A549 (cell line): ENCODE data around the gene POLR2L. TPM values are rescaled to one million over a fixed set of nuclear protein-coding genes. Genes with fewer than 3 reads are reported as not detected.

ENCODE experiments used
- ATAC-seq, 2 experiments: fragments of 200-7000 bp in 1 of 2; fragments of >200 bp in 1 of 2; cut with Nextera tagmentation in 1 of 2; cut with Tn5 transposase in 1 of 2; 3 replicates each; pipeline versions ENCODE4 v1.8.0 to v1.9.1; 2018 to 2020; ENCODE audit warnings: mild to moderate bottlenecking in 1 of 2, moderate library complexity in 1 of 2
- CTCF ChIA-PET: fragments of 300-600 bp; sonication (Branson Sonifier 250); formaldehyde crosslinking; extraction: SDS; loops from one replicate; lab custom pipeline; 2021; ENCODE audit warnings: antibody characterized with exemption, inconsistent platforms; lab: Yijun Ruan, JAX
- POLR2A ChIA-PET: fragments of 350-600 bp; formaldehyde crosslinking; extraction: SDS; loops from one replicate; lab custom pipeline; 2021; ENCODE audit warnings: antibody characterized with exemption, inconsistent platforms; lab: Yijun Ruan, JAX
- DNase-seq, 2 experiments: peaks; one replicate each; pipeline versions ENCODE4 v3.0.0 to v3.0.0-alpha.2; 2011 to 2016; ENCODE audit warnings: low read depth in 1 of 2, low spot score in 1 of 2
- FAIRE-seq: peaks from 2 replicates; lab custom pipeline; 2011; peaks lifted over from hg19 to GRCh38; lab: Jason Lieb, UNC
- H3K27ac ChIP-seq, 2 experiments: fragments of >200 bp; sonication (Bioruptor Twin); formaldehyde crosslinking; 3 replicates each; pipeline ENCODE4 v1.5.1; 2016 to 2017
- H3K4me1 ChIP-seq: fragments of >200 bp; sonication (Bioruptor Twin); formaldehyde crosslinking; 3 replicates; pipeline ENCODE4 v1.6.1; 2016
- H3K4me2 ChIP-seq: fragments of >200 bp; sonication (Bioruptor Twin); formaldehyde crosslinking; 3 replicates; pipeline ENCODE4 v1.6.1; 2016
- H3K4me3 ChIP-seq: fragments of >200 bp; sonication (Bioruptor Twin); formaldehyde crosslinking; 3 replicates; pipeline ENCODE4 v1.5.1; 2016
- H3K9me3 ChIP-seq: fragments of >200 bp; sonication (Bioruptor Twin); formaldehyde crosslinking; 3 replicates; pipeline ENCODE4 v1.6.1; 2016
- CHD2 ChIP-seq: fragments of 150-350 bp; IDR thresholded peaks from 2 replicates; pipeline ENCODE4 v1.6.1; 2014; ENCODE audit warnings: low read length; ENCODE audit not compliant: partially characterized antibody
- EHF ChIP-seq: fragments of 250-450 bp; sonication (Bioruptor Pico); IDR thresholded peaks from 2 replicates; pipeline ENCODE4 v1.5.0; 2020; ENCODE audit warnings: mild to moderate bottlenecking
- HOXB5 ChIP-seq: fragments of 250-450 bp; sonication (Bioruptor Pico); IDR thresholded peaks from 2 replicates; pipeline ENCODE4 v1.5.0; 2020; ENCODE audit warnings: mild to moderate bottlenecking, moderate library complexity
- JUN ChIP-seq, 2 experiments: fragments of >200 bp; sonication (Bioruptor Twin); formaldehyde crosslinking; IDR thresholded peaks; 2 replicates in 1 of 2; 3 replicates in 1 of 2; pipeline ENCODE4 v1.6.1; 2016 to 2017
- JUNB ChIP-seq: fragments of >200 bp; sonication (Bioruptor Twin); formaldehyde crosslinking; IDR thresholded peaks from 2 replicates; pipeline ENCODE4 v1.6.1; 2016
- MAFK ChIP-seq: fragments of 450-650 bp; IDR thresholded peaks from 2 replicates; pipeline ENCODE4 v1.6.1; 2014; ENCODE audit not compliant: partially characterized antibody
- NFE2L2 ChIP-seq: fragments of 150-350 bp; conservative IDR thresholded peaks from 2 replicates; pipeline ENCODE4 v1.6.1; 2014; ENCODE audit warnings: low read length
- POLR2A ChIP-seq: IDR thresholded peaks from 2 replicates; pipeline ENCODE4 v1.6.1; 2012; ENCODE audit warnings: mild to moderate bottlenecking, low read length
- RAD21 ChIP-seq, 2 experiments: fragments of >200 bp in 1 of 2; sonication (Bioruptor Twin) in 1 of 2; formaldehyde crosslinking in 1 of 2; IDR thresholded peaks in 1 of 2; conservative IDR thresholded peaks in 1 of 2; 2 replicates in 1 of 2; 3 replicates in 1 of 2; pipeline ENCODE4 v1.6.1; 2012 to 2018; ENCODE audit warnings: inconsistent platforms in 1 of 2
- RCOR1 ChIP-seq: fragments of 150-350 bp; IDR thresholded peaks from 2 replicates; pipeline ENCODE4 v1.6.1; 2014; ENCODE audit warnings: antibody characterized with exemption, low read length, low read depth
- RNF2 ChIP-seq: fragments of 200-600 bp; sonication (generic); IDR thresholded peaks from 2 replicates; pipeline ENCODE4 v1.6.1; 2016; ENCODE audit warnings: low read depth, mild to moderate bottlenecking, antibody characterized with exemption, moderate library complexity, borderline replicate concordance
- TFCP2L1 ChIP-seq: fragments of 250-450 bp; sonication (Bioruptor Pico); IDR thresholded peaks from 2 replicates; pipeline ENCODE4 v1.5.0; 2021; ENCODE audit warnings: mild to moderate bottlenecking
- ZC3H11A ChIP-seq: fragments of 450-650 bp; IDR thresholded peaks from 2 replicates; pipeline ENCODE4 v1.6.1; 2014; ENCODE audit warnings: antibody characterized with exemption, mild to moderate bottlenecking
- ZFP36 ChIP-seq: fragments of 450-650 bp; IDR thresholded peaks from 2 replicates; pipeline ENCODE4 v1.6.1; 2014; ENCODE audit warnings: borderline replicate concordance; ENCODE audit not compliant: partially characterized antibody
- WGBS: methylation state at CpG from one replicate; pipeline ENCODE4 v1.1.6; 2017; ENCODE audit errors: missing lambda C conversion rate; 5-methylcytosine and 5-hydroxymethylcytosine counted together
- polyA plus RNA-seq, 4 experiments: library from polyadenylated mRNA; depleted of rRNA in 3 of 4; stranded (reverse); fragments of >200 nt; fragmentation: RNase III in 1 of 4; extraction: RNeasy Plus Mini Kit Qiagen cat#74134 plus additional on column Dnase treatment in 1 of 4; gene quantifications; 2 replicates in 3 of 4; 3 replicates in 1 of 4; pipeline ENCODE4 v1.2.3, GENCODE V29; 2011 to 2017
- TF ChIP-seq, protein P1 (sequence below): IDR thresholded peaks from 2 replicates; pipeline ENCODE4 v1.6.1; 2012; ENCODE audit warnings: low read depth, borderline replicate concordance
- TF ChIP-seq, protein P2 (sequence below): fragments of >200 bp; sonication (Bioruptor Twin); formaldehyde crosslinking; IDR thresholded peaks from 3 replicates; pipeline ENCODE4 v1.5.1; 2016
- TF ChIP-seq, protein P3 (sequence below): fragments of 250-450 bp; sonication (Bioruptor Pico); IDR thresholded peaks from 2 replicates; pipeline ENCODE4 v1.5.0; 2020; ENCODE audit warnings: low read depth, mild to moderate bottlenecking, moderate library complexity
- TF ChIP-seq, protein P4 (sequence below): fragments of 250-450 bp; sonication (Bioruptor Pico); IDR thresholded peaks from 2 replicates; pipeline ENCODE4 v1.5.0; 2021; ENCODE audit warnings: mild to moderate bottlenecking, moderate library complexity, borderline replicate concordance
- TF ChIP-seq, protein P5 (sequence below): fragments of 200-600 bp; sonication (generic); IDR thresholded peaks from 2 replicates; pipeline ENCODE4 v1.6.1; 2016; ENCODE audit warnings: antibody characterized with exemption, mild to moderate bottlenecking, moderate library complexity

The POLR2L gene
- polyA plus RNA-seq, 2 of the 4 experiments (the other 2 are of a cell fraction): 140 to 773 TPM

DNA sequence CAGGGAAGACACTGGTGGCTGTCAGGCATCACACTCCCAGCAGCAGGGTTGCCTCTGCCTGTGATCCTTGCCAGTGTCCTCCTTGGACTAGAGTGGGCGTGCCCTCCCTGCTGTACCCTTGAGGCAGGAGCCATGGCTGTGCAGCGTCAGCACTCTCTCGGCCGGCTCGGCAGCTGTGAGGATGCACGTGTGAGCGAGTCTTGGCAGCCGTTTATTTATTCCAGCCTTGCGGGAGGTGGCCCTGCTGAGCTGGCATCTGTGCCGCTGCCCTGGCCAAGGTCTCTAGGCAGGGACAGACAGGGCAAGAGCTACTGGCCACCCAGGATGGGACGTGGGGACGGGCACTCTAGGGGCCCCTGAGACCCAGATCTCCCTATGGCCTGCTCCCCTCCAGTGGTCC, 34.2 kb upstream of the POLR2L start:
- CTCF ChIA-PET: interaction anchor here (1.3 to 2.4 kb wide), 6 partner anchors 15 to 177 kb away, joined by 3 to 14 read pairs (median 6); no protein-coding TSS in a partner anchor
- TF ChIP-seq CHD2: no peak
- no peak for TF ChIP-seq ZC3H11A
- TF ChIP-seq MAFK: peak; percentile 40
- TF ChIP-seq, protein P1, sequence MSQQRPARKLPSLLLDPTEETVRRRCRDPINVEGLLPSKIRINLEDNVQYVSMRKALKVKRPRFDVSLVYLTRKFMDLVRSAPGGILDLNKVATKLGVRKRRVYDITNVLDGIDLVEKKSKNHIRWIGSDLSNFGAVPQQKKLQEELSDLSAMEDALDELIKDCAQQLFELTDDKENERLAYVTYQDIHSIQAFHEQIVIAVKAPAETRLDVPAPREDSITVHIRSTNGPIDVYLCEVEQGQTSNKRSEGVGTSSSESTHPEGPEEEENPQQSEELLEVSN: no peak
- Histone ChIP-seq H3K9me3 (no peaks in the 10 kb centered on the region), H3K27ac (no peak overlapping the region), H3K4me2 (no peak overlapping the region), H3K4me3 (no peak overlapping the region), H3K4me1 (peaks cover 5% of the 10 kb centered on the region; the same call in 1 of the 3 replicates)
- no peak for DNase-seq
- WGBS: 89% methylated on average over 11 of the region's 12 CpGs
- POLR2A ChIA-PET: no interaction called here
- FAIRE-seq: no peak
- peak; percentile 2 to 9; a peak in 4 of 6 replicates for ATAC-seq

DNA sequence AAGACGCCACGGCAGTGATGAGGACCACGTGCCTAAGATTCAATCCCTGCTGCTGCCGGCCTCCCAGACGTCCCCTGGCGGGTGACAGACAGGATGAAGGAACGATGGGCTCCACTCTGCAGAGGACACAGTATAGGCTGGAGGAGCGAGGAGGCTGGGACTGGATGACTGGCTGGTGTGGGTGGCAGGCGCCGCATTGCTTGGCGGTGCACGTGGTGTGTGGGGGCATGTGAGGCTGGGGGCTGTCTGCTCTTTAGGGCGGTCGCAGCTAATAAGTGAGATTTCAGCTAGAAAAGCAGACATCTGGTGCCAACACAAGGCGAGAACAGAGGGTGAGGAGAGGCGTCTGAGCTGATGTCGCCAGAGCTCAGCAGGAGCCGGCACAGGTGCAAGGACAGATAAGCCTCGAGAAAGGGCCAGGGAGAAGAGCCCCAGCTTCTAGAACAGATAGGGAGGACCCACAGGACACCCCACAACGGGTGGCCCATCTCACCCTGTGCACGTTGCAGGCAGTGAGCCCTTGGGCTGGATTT, 33.5 kb upstream of the POLR2L start:
- H3K4me3 ChIP-seq: no peak overlapping the region
- no peak overlapping the region for H3K27ac ChIP-seq
- peaks cover 5% of the 10 kb centered on the region; the same call in 1 of the 3 replicates for H3K4me1 ChIP-seq
- FAIRE-seq (no peak), DNase-seq (no peak), ATAC-seq (no peak)
- no peaks in the 10 kb centered on the region for H3K9me3 ChIP-seq
- WGBS: 91% methylated on average over 21 of the region's 21 CpGs
- no peak overlapping the region for H3K4me2 ChIP-seq
- TF ChIP-seq JUNB: no peak
- no peak for TF ChIP-seq CHD2
- no peak for TF ChIP-seq TFCP2L1 (CRISPR knock-in tag)
- TF ChIP-seq, protein P2, sequence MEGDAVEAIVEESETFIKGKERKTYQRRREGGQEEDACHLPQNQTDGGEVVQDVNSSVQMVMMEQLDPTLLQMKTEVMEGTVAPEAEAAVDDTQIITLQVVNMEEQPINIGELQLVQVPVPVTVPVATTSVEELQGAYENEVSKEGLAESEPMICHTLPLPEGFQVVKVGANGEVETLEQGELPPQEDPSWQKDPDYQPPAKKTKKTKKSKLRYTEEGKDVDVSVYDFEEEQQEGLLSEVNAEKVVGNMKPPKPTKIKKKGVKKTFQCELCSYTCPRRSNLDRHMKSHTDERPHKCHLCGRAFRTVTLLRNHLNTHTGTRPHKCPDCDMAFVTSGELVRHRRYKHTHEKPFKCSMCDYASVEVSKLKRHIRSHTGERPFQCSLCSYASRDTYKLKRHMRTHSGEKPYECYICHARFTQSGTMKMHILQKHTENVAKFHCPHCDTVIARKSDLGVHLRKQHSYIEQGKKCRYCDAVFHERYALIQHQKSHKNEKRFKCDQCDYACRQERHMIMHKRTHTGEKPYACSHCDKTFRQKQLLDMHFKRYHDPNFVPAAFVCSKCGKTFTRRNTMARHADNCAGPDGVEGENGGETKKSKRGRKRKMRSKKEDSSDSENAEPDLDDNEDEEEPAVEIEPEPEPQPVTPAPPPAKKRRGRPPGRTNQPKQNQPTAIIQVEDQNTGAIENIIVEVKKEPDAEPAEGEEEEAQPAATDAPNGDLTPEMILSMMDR: no peak
- TF ChIP-seq, protein P3, sequence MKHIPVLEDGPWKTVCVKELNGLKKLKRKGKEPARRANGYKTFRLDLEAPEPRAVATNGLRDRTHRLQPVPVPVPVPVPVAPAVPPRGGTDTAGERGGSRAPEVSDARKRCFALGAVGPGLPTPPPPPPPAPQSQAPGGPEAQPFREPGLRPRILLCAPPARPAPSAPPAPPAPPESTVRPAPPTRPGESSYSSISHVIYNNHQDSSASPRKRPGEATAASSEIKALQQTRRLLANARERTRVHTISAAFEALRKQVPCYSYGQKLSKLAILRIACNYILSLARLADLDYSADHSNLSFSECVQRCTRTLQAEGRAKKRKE (CRISPR knock-in tag): no peak
- TF ChIP-seq NFE2L2: no peak
- TF ChIP-seq, protein P4, sequence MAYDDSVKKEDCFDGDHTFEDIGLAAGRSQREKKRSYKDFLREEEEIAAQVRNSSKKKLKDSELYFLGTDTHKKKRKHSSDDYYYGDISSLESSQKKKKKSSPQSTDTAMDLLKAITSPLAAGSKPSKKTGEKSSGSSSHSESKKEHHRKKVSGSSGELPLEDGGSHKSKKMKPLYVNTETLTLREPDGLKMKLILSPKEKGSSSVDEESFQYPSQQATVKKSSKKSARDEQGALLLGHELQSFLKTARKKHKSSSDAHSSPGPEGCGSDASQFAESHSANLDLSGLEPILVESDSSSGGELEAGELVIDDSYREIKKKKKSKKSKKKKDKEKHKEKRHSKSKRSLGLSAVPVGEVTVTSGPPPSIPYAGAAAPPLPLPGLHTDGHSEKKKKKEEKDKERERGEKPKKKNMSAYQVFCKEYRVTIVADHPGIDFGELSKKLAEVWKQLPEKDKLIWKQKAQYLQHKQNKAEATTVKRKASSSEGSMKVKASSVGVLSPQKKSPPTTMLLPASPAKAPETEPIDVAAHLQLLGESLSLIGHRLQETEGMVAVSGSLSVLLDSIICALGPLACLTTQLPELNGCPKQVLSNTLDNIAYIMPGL (CRISPR knock-in tag): no peak
- ChIA-PET CTCF (interaction anchor here (1.3 to 2.4 kb wide), 4 partner anchors 16 to 175 kb away, joined by 3 to 14 read pairs (median 6); no protein-coding TSS in a partner anchor), POLR2A (no interaction called here)

DNA sequence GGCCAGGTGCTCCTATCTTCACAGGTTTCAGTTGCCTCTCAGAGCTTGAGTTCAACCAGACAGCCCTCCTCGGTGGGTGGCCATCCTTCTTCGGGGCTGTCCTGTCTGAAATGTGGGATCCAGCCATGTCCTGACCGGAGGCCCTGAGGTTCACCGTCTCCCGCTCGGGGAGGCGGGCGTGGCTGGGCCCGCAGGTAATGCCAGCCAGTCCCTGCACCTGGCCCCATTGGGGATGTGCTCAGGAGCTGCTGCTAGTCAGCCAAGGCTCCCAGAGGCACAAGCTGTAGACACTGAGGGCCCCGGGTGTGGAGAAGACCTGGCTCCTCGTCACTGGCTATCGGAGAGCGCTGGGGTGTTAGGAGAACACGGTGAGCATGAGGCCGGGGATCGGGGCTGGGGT, 32.9 kb upstream of the POLR2L start:
- CTCF ChIA-PET: interaction anchor here (0.6 to 2.4 kb wide), 4 partner anchors 17 to 176 kb away, joined by 3 to 14 read pairs (median 3); no protein-coding TSS in a partner anchor
- Histone ChIP-seq H3K4me1 (peaks cover 5% of the 10 kb centered on the region; the same call in 1 of the 3 replicates), H3K4me3 (no peak overlapping the region), H3K27ac (no peak overlapping the region)
- no peak for DNase-seq
- no peak for FAIRE-seq
- no peak for TF ChIP-seq EHF (CRISPR knock-in tag)
- TF ChIP-seq CHD2: no peak
- no peak for TF ChIP-seq POLR2A
- no peak for TF ChIP-seq ZC3H11A
- no peak for TF ChIP-seq RNF2
- TF ChIP-seq, all 56 proteins: peak for 0
- Histone ChIP-seq H3K9me3 (no peaks in the 10 kb centered on the region), H3K4me2 (no peak overlapping the region)
- no peak for ATAC-seq
- POLR2A ChIA-PET: no interaction called here
- WGBS: 95% methylated on average over 9 of the region's 16 CpGs

DNA sequence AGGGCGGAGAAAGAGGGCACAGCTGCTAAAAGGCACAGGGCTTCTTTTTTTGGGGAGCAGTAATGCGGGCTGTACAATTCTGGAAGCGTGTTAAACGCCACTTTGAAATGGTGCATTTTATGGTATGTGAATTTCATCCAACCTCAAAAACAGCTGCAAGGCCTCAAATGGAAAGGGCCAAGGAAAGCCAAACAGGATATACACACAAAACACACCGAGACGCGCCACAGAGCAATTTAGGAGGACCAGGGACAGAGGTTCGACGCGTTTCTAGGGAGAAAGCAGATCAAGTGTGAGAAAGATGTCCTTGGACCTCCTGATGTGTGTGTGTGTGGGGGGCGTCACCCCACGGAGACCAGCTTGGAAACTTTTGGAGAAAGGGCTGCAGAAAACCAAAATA, 31.4 kb upstream of the POLR2L start:
- DNase-seq (no peak), ATAC-seq (no peak), FAIRE-seq (no peak)
- TF ChIP-seq, protein P3 (CRISPR knock-in tag): no peak
- TF ChIP-seq ZFP36 (no peak), HOXB5 (no peak), RCOR1 (no peak), JUN (IDR thresholded peaks at IDR 0.05) (no peak), RAD21 (conservative IDR thresholded peaks at IDR 0.05 in 1 of 2, IDR thresholded peaks at IDR 0.05 in 1 of 2) (no peak)
- TF ChIP-seq, protein P5, sequence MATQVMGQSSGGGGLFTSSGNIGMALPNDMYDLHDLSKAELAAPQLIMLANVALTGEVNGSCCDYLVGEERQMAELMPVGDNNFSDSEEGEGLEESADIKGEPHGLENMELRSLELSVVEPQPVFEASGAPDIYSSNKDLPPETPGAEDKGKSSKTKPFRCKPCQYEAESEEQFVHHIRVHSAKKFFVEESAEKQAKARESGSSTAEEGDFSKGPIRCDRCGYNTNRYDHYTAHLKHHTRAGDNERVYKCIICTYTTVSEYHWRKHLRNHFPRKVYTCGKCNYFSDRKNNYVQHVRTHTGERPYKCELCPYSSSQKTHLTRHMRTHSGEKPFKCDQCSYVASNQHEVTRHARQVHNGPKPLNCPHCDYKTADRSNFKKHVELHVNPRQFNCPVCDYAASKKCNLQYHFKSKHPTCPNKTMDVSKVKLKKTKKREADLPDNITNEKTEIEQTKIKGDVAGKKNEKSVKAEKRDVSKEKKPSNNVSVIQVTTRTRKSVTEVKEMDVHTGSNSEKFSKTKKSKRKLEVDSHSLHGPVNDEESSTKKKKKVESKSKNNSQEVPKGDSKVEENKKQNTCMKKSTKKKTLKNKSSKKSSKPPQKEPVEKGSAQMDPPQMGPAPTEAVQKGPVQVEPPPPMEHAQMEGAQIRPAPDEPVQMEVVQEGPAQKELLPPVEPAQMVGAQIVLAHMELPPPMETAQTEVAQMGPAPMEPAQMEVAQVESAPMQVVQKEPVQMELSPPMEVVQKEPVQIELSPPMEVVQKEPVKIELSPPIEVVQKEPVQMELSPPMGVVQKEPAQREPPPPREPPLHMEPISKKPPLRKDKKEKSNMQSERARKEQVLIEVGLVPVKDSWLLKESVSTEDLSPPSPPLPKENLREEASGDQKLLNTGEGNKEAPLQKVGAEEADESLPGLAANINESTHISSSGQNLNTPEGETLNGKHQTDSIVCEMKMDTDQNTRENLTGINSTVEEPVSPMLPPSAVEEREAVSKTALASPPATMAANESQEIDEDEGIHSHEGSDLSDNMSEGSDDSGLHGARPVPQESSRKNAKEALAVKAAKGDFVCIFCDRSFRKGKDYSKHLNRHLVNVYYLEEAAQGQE: no peak
- TF ChIP-seq, all 56 proteins: peak for 0
- WGBS: 84% methylated on average over 11 of the region's 12 CpGs
- POLR2A ChIA-PET: no interaction called here
- Histone ChIP-seq H3K9me3 (no peaks in the 10 kb centered on the region), H3K4me2 (no peak overlapping the region), H3K27ac (no peak overlapping the region), H3K4me3 (no peak overlapping the region), H3K4me1 (peaks cover 5% of the 10 kb centered on the region; the same call in 1 of the 3 replicates)
- CTCF ChIA-PET: interaction anchor here (1.0 to 2.2 kb wide), 3 partner anchors 8 to 26 kb away, joined by 3 to 5 read pairs (median 4); no protein-coding TSS in a partner anchor
